Heart left ventricle (tissue), 16 donors: ENCODE measurements around the gene CCDC87. TPM values are rescaled to one million over a fixed set of nuclear protein-coding genes. Genes with fewer than 3 reads are reported as not detected.
"Not testable (repeated sequence)": the region's sequence is repeated elsewhere in the genome, so short reads cannot be mapped to it uniquely, and the experiment has no call there.

Experiments used
- ATAC-seq, 4 donors: fragments of 200-7000 bp; cut with Tn5 transposase; one replicate each; pipeline ENCODE4 v1.9.1; 2020 to 2022; ENCODE audit warnings: moderate library complexity in 4 of 4, mild to moderate bottlenecking in 3 of 4, moderate number of reproducible peaks in 1 of 4
- DNase-seq, 5 donors: peaks; one replicate each; pipeline ENCODE4 v3.0.0-alpha.2; 2020
- H3K27ac ChIP-seq, 12 donors: fragments of 200-600 bp; sonication (generic) in 4 of 12; one replicate each; pipeline versions ENCODE4 v1.5.0 to v1.8.0; 2016 to 2022; ENCODE audit warnings: mild to moderate bottlenecking in 2 of 12
- H3K27me3 ChIP-seq, 9 donors: fragments of 200-600 bp; sonication (generic) in 2 of 9; one replicate each; pipeline versions ENCODE4 v1.5.1 to v1.8.0; 2016 to 2022; ENCODE audit warnings: mild to moderate bottlenecking in 3 of 9
- H3K36me3 ChIP-seq, 9 donors: fragments of 200-600 bp; sonication (generic) in 2 of 9; one replicate each; pipeline versions ENCODE4 v1.5.0 to v1.8.0; 2018 to 2022; ENCODE audit warnings: mild to moderate bottlenecking in 2 of 9
- H3K4me1 ChIP-seq, 12 donors: fragments of 200-600 bp; sonication (generic) in 4 of 12; one replicate each; pipeline versions ENCODE4 v1.5.0 to v1.8.0; 2016 to 2022; ENCODE audit warnings: mild to moderate bottlenecking in 3 of 12
- H3K4me3 ChIP-seq, 12 donors: fragments of 200-600 bp; sonication (generic) in 4 of 12; one replicate each; pipeline versions ENCODE4 v1.5.0 to v1.8.0; 2017 to 2022; ENCODE audit warnings: mild to moderate bottlenecking in 9 of 12, moderate library complexity in 4 of 12
- H3K9me3 ChIP-seq, 12 donors: fragments of 200-600 bp; sonication (generic) in 4 of 12; one replicate each; pipeline versions ENCODE4 v1.5.0 to v1.8.0; 2016 to 2022; ENCODE audit warnings: mild to moderate bottlenecking in 1 of 12
- CTCF ChIP-seq, 12 donors: fragments of 200-600 bp; sonication (generic) in 4 of 12; IDR thresholded peaks; one replicate each; pipeline versions ENCODE4 v1.5.0 to v1.8.0; 2018 to 2022; ENCODE audit warnings: antibody characterized with exemption in 12 of 12, mild to moderate bottlenecking in 5 of 12
- POLR2A ChIP-seq, 2 donors: fragments of 450-650 bp; IDR thresholded peaks; one replicate each; pipeline ENCODE4 v1.6.1; 2017; ENCODE audit warnings: antibody characterized with exemption in 2 of 2, mild to moderate bottlenecking in 2 of 2, moderate library complexity in 2 of 2
- WGBS, 4 donors: extraction: QIAGEN DNeasy Blood & Tissue Kit in 2 of 4; methylation state at CpG; one replicate each; pipeline versions ENCODE4 v1.1.5 to v1.1.7; 2013 to 2018; 5-methylcytosine and 5-hydroxymethylcytosine counted together
- intact Hi-C, 10 donors: fragments of 100-400 bp; cut with DNase I; formaldehyde crosslinking; loops; one replicate each; pipeline versions ENCODE4 v1.11.1 to v1.14.2; 2022
- polyA plus RNA-seq, 2 donors: library from polyadenylated mRNA; stranded (reverse); fragments of 200-250 nt; gene quantifications; one replicate each; pipeline ENCODE4 v1.2.3, GENCODE V29; 2013
- total RNA-seq, 9 donors: library from RNA; depleted of rRNA in 2 of 9; stranded (reverse); fragments of >200 nt in 2 of 9; fragmentation: NEBNext Ultra II Directional in 3 of 9; extraction: Animal tissue kit (Norgen Biotek cat#: 25700) in 3 of 9; gene quantifications; one replicate each; pipeline versions ENCODE4 v1.1.0 to v1.2.4, GENCODE V29; 2016 to 2023
- donor health status: ischemic (EF 13 %, LVEDD 7.1; RV severe dilation, severe dysfunction).
- donor health status: healthy with polysubstance abuse.
- donor health status: DM: no; HTN: yes; CAD: no.
- donor health status: DM: no; HTN: no; CAD: no.
- donor health status: ischemic (EF 25% LVEDD 6.9; RV normal size, moderate dysfunction).
- donor health status: ischemic (EF 25% LVEDD 5.7; RV mildly dilated, moderate dysfunction).
- donor health status: healthy.
- donor health status: DM: yes; HTN: yes; CAD: no.
- donor health status: ischemic (EF 35%, LVEDD 5.7; RV mildly dilated, moderate dysfunction).
- donor health status: nonischemic (EF 11% LVEDD 7.7; RV severe dilation, severe dysfunction).
- donor health status: DM: yes; HTN: yes; CAD: no.
- donor health status: PGD.
- donor health status: ischemic (EF 29% LVEDD 5.4; RV normal size, mild dysfunction).
- donor health status: nonischemic (EF 23%, LVEDD 6.1; RV moderate dilation, normal function).

Gene CCDC87
- total and polyA plus RNA-seq, 11 donors: 0.14 to 0.63 (median 0.25) TPM

GRCh38 chr11:66591175-66591574 is 1.7 kb downstream of the CCDC87 start:
- H3K27me3 ChIP-seq: no peaks in the 10 kb centered on the region
- no peak for ATAC-seq
- H3K9me3 ChIP-seq: no peaks in the 10 kb centered on the region
- peaks cover 2 to 38% (median 28%) of the 10 kb centered on the region in 12 donors for H3K4me1 ChIP-seq
- H3K27ac ChIP-seq: no peak overlapping the region
- no peak for DNase-seq
- H3K36me3 ChIP-seq: no peaks in the 10 kb centered on the region
- H3K4me3 ChIP-seq: no peak overlapping the region
- TF ChIP-seq POLR2A (IDR thresholded peaks at IDR 0.05): no peak
- TF ChIP-seq CTCF (IDR thresholded peaks at IDR 0.05): no peak
- WGBS, 4 donors: 75 to 87% (median 85%) methylated on average over 2 of the region's 2 CpGs
- intact Hi-C loops: loop anchor here in 5 of 10 donors (5.0 to 10.0 kb wide), 2 partner anchors 86 to 254 kb away; partner anchors contain the start of genes RBM4B (in 4 of the 5) and RCE1 (in 1 of the 5)

GRCh38 chr11:66589996-66590675 is 2.7 kb downstream of the CCDC87 start:
- intact Hi-C loops: loop anchor here in 5 of 10 donors (5.0 to 10.0 kb wide), 3 partner anchors 87 to 255 kb away; partner anchors contain the start of genes RBM4B (in 4 of the 5) and RCE1 (in 1 of the 5)
- TF ChIP-seq CTCF (IDR thresholded peaks at IDR 0.05) (no peak), POLR2A (IDR thresholded peaks at IDR 0.05) (no peak)
- Histone ChIP-seq H3K4me1 (peaks cover 2 to 28% (median 23%) of the 10 kb centered on the region in 12 donors), H3K36me3 (no peaks in the 10 kb centered on the region), H3K27ac (no peak overlapping the region), H3K9me3 (no peaks in the 10 kb centered on the region), H3K27me3 (no peaks in the 10 kb centered on the region), H3K4me3 (no peak overlapping the region)
- DNase-seq (no peak), ATAC-seq (no peak)
- WGBS, 4 donors: 93 to 96% (median 95%) methylated on average over 7 of the region's 7 CpGs

- H3K27ac ChIP-seq, H3K4me3 ChIP-seq, H3K9me3 ChIP-seq, DNase-seq, H3K27me3 ChIP-seq, ATAC-seq, H3K36me3 ChIP-seq: not testable (repeated sequence)
- WGBS, 4 donors: 73 to 76% (median 75%) methylated on average over 2 of the region's 2 CpGs
- peaks cover 2 to 19% (median 15%) of the 10 kb centered on the region in 12 donors for H3K4me1 ChIP-seq
- intact Hi-C loops: loop anchor here in 1 of 10 donors (10.0 kb wide), 1 partner anchor 245 kb away; no protein-coding TSS in a partner anchor
Observed at GRCh38 chr11:66589315-66589714, 3.5 kb downstream of the CCDC87 start.

GRCh38 chr11:66586136-66586535 is 6.7 kb downstream of the CCDC87 start:
- peaks cover 0 to 9% (median 0%) of the 10 kb centered on the region in 12 donors for H3K9me3 ChIP-seq
- no peak overlapping the region for H3K4me3 ChIP-seq
- 54 to 73% (median 61%) methylated on average over 2 of the region's 2 CpGs for WGBS, 4 donors
- no peaks in the 10 kb centered on the region for H3K27me3 ChIP-seq
- TF ChIP-seq POLR2A (IDR thresholded peaks at IDR 0.05) (no peak), CTCF (IDR thresholded peaks at IDR 0.05) (no peak)
- no peak overlapping the region for H3K27ac ChIP-seq
- H3K4me1 ChIP-seq: no peaks in the 10 kb centered on the region
- intact Hi-C loops: loop anchor here in 1 of 10 donors (10.0 kb wide), 1 partner anchor 249 kb away; no protein-coding TSS in a partner anchor
- no peaks in the 10 kb centered on the region for H3K36me3 ChIP-seq
- ATAC-seq (no peak), DNase-seq (no peak)

GRCh38 chr11:66585447-66585846 is 7.4 kb downstream of the CCDC87 start:
- 93 to 96% (median 94%) methylated on average over 1 of the region's 1 CpG for WGBS, 4 donors
- ATAC-seq, H3K9me3 ChIP-seq, H3K4me1 ChIP-seq, H3K27me3 ChIP-seq, H3K4me3 ChIP-seq, H3K27ac ChIP-seq, DNase-seq, H3K36me3 ChIP-seq: not testable (repeated sequence)
- intact Hi-C loops: loop anchor here in 1 of 10 donors (10.0 kb wide), 1 partner anchor 249 kb away; no protein-coding TSS in a partner anchor

- not testable (repeated sequence) for H3K27ac ChIP-seq, DNase-seq, H3K4me1 ChIP-seq, H3K27me3 ChIP-seq, H3K9me3 ChIP-seq, H3K4me3 ChIP-seq, H3K36me3 ChIP-seq, ATAC-seq
- 87 to 95% (median 88%) methylated on average over 3 of the region's 3 CpGs for WGBS, 4 donors
- intact Hi-C loops: loop anchor here in 2 of 10 donors (5.0 to 10.0 kb wide), 2 partner anchors 175 to 252 kb away; no protein-coding TSS in a partner anchor
Observed at GRCh38 chr11:66582565-66583147, 10.2 kb downstream of the CCDC87 start.
